Measurements from ENCODE around the gene KCTD12.

Gene KCTD12

GRCh38 chr13:76890021-76890420 lies 3.8 kb upstream of the KCTD12 start:
- H3K27me3 ChIP-seq, result peaks cover 24% of the 10 kb centered on the region
- DNase-seq, result no peak
- H3K9me3 ChIP-seq, result no peaks in the 10 kb centered on the region; the same call in 1 of the 2 replicates
- H3K4me1 ChIP-seq, result no peaks in the 10 kb centered on the region
- no peak overlapping the region for H3K4me3 ChIP-seq (ENCODE audit: low read depth, low read length)
- H3K36me3 ChIP-seq, result no peaks in the 10 kb centered on the region
- TF ChIP-seq CTCF (IDR thresholded peaks at IDR 0.05; ENCODE audit: low read depth, low read length), result no peak

DNA sequence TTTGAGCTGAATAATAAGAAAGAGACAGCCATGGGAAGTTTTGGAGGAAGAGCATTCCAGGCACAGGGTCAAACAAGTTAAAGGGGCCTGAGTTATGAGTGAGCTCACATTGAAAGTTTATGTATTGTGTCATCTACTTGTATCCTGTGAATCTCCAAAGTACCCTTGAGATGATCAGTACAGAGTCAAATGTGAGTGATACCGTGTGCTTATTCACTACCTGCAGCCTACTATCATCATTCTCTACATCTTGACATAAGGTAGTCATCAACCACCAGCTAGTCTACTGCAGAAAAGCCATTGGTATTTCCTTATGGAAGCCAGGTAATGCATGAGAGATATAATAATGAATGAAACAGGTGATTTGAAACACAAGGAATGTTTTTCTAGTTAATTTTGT lies 3.0 kb upstream of the KCTD12 start:
- TF ChIP-seq CTCF (IDR thresholded peaks at IDR 0.05; ENCODE audit: low read depth, low read length), result no peak
- H3K4me1 ChIP-seq, result no peaks in the 10 kb centered on the region
- peaks cover 30% of the 10 kb centered on the region for H3K27me3 ChIP-seq
- H3K36me3 ChIP-seq, result no peaks in the 10 kb centered on the region
- no peaks in the 10 kb centered on the region; the same call in 1 of the 2 replicates for H3K9me3 ChIP-seq
- no peak overlapping the region for H3K4me3 ChIP-seq (ENCODE audit: low read depth, low read length)
- no peak for DNase-seq

DNA sequence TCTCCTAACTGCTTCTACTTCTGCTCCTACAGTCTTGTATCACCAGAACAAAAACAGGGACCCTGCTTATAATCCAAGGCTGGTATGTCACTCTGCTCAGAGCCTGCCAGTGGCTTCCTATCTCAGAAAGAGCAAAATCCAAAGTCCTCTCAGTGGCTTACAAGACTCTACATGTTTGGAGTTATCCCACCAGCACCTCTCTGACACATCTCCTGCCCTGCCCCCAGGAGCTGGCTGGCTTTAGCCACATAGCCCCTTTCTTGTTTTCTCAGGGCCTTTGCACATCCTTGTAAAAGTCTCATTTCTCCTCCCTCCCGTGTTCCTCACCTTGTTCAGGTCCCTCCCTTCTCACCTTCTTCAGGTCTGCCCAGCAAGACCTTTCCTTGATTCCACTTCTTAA lies 2.2 kb upstream of the KCTD12 start:
- Histone ChIP-seq H3K36me3 (no peaks in the 10 kb centered on the region), H3K27me3 (peaks cover 31% of the 10 kb centered on the region), H3K4me3 (ENCODE audit: low read depth, low read length) (no peak overlapping the region), H3K9me3 (no peaks in the 10 kb centered on the region; the same call in 1 of the 2 replicates), H3K4me1 (no peaks in the 10 kb centered on the region)
- TF ChIP-seq CTCF (IDR thresholded peaks at IDR 0.05; ENCODE audit: low read depth, low read length), result no peak
- no peak for DNase-seq

DNA sequence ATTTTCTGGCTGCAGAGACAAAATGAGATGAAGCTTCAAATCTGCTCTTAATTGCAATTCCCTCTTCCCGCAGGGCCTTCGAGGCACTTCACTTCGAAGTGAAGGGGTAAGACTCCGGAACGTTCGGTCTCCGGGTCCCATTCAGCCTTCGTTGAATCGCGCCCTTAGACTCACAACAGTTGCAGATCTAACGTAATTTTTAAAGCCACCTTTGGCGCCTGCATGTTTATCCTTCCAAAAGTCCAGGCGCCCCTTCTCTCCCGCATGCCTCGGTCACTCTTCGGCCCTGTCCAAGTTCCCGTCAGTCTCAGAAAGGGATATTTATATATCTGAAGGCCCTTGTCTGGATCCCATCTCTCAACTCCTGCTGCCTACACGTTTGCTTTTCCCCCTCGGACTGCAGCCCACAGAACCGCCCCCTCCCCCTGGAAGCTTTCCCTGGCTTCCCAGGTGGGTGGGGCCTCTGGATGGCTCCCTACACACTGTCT lies 915 bp upstream of the KCTD12 start:
- no peak for TF ChIP-seq CTCF (IDR thresholded peaks at IDR 0.05; ENCODE audit: low read depth, low read length)
- Histone ChIP-seq H3K4me3 (ENCODE audit: low read depth, low read length) (peak overlapping the region; percentile 65), H3K9me3 (no peaks in the 10 kb centered on the region; the same call in 1 of the 2 replicates), H3K36me3 (no peaks in the 10 kb centered on the region), H3K27me3 (peaks cover 29% of the 10 kb centered on the region), H3K4me1 (no peaks in the 10 kb centered on the region)
- DNase-seq, result peak; percentile 38

DNA sequence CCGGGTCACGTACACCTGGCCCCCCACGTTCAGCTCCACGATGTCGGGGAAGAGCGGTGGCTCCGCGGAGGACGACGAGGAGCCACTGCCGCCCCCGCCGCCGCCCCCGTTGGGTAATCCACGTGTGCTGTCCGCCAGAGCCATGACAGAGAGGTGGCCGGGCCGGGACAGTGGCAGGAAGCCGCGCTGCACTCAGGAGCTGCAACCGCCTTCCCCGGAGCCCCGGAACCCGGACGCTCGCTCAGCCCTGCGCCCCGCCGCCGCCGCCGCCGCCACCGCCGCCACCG lies 257 bp downstream of the KCTD12 start:
- no peaks in the 10 kb centered on the region for H3K4me1 ChIP-seq
- DNase-seq, result no peak
- no peaks in the 10 kb centered on the region for H3K36me3 ChIP-seq
- H3K4me3 ChIP-seq (ENCODE audit: low read depth, low read length), result peak overlapping the region; percentile 65
- H3K9me3 ChIP-seq, result no peaks in the 10 kb centered on the region
- peaks cover 22% of the 10 kb centered on the region for H3K27me3 ChIP-seq
- TF ChIP-seq CTCF (IDR thresholded peaks at IDR 0.05; ENCODE audit: low read depth, low read length), result no peak

DNA sequence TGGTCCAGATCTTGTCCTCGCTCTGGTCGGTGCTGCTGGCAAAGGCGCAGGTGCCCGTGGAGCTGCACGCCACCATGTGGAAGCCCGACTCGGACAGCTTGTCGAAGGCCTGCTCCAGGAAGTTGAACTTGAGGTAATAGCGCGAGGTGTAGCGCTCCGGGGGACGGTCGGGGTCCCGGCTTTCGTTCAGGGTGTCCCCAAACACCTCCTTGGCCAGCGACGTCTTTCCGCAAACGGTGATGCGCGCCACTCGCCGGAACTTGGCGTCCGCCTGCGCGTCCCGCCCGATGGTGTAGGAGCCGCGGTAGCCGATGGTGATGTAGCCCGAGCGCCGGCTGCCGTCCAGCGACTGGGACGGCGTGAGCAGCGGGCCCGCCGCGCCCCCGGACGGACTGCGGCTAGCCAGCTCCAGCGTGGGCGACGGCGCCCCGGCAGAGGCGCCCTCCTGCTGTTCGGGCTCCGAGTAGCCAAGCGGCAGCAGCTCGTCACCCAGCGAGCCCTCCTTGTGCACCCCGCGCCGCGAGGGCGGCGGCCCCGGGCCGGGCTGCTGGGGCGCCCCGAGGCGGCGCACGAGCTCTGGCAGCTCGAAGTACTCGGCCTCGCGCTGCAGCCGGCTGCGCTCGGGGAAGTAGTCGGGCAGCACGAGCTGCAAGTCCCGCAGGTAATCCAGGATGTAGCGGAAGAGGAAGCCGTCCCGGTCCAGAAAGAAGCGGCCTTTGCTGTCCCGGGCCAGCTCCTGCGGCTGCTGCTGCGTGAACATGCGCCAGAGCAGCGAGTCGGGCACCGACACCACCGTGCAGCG lies 801 bp downstream of the KCTD12 start:
- Histone ChIP-seq H3K36me3 (no peaks in the 10 kb centered on the region), H3K4me3 (ENCODE audit: low read depth, low read length) (peak overlapping the region; percentile 65), H3K27me3 (peaks cover 22% of the 10 kb centered on the region), H3K4me1 (no peaks in the 10 kb centered on the region), H3K9me3 (no peaks in the 10 kb centered on the region)
- TF ChIP-seq CTCF (IDR thresholded peaks at IDR 0.05; ENCODE audit: low read depth, low read length), result peak; percentile 27; the same call in 1 of the 2 replicates
- DNase-seq, result peak; percentile 68
